WTC11 (cell line): Measurements from ENCODE around the gene TAPBPL.
"Not testable (repeated sequence)": the region's sequence is repeated elsewhere in the genome, so short reads cannot be mapped to it uniquely, and the experiment has no call there.

Source experiments
- CTCF ChIP-seq: fragments of 200-600 bp; IDR thresholded peaks from 2 replicates; pipeline ENCODE4 v1.8.0; 2022; ENCODE audit warnings: antibody characterized with exemption
- FOXK1 ChIP-seq: sonication (generic); formaldehyde crosslinking; IDR thresholded peaks from 2 replicates; pipeline ENCODE4 v1.8.0; 2022; ENCODE audit warnings: mild to moderate bottlenecking, moderate library complexity, missing genetic modification reagents
- FOXP4 ChIP-seq: sonication (generic); formaldehyde crosslinking; IDR thresholded peaks from 2 replicates; pipeline ENCODE4 v1.8.0; 2022; ENCODE audit warnings: mild to moderate bottlenecking, missing genetic modification reagents
- GRHL2 ChIP-seq: fragments of 250-450 bp; sonication (Bioruptor Pico); IDR thresholded peaks from 2 replicates; pipeline ENCODE4 v1.8.0; 2022; ENCODE audit warnings: mild to moderate bottlenecking, moderate library complexity; ENCODE audit not compliant: insufficient replicate concordance, severe bottlenecking
- JUN ChIP-seq: sonication (generic); formaldehyde crosslinking; IDR thresholded peaks from 2 replicates; pipeline ENCODE4 v1.8.0; 2023; ENCODE audit warnings: mild to moderate bottlenecking, missing genetic modification reagents
- NR3C1 ChIP-seq: sonication (generic); formaldehyde crosslinking; conservative IDR thresholded peaks from 2 replicates; pipeline ENCODE4 v1.8.1; 2023; ENCODE audit warnings: low read depth, mild to moderate bottlenecking, missing genetic modification reagents
- SMAD4 ChIP-seq: sonication (generic); formaldehyde crosslinking; IDR thresholded peaks from 2 replicates; pipeline ENCODE4 v1.8.0; 2022; ENCODE audit warnings: mild to moderate bottlenecking, missing genetic modification reagents
- TF ChIP-seq, protein P1 (sequence below): fragments of 250-450 bp; sonication (Bioruptor Pico); IDR thresholded peaks from 2 replicates; pipeline ENCODE4 v1.9.0; 2021; ENCODE audit warnings: mild to moderate bottlenecking

DNA sequence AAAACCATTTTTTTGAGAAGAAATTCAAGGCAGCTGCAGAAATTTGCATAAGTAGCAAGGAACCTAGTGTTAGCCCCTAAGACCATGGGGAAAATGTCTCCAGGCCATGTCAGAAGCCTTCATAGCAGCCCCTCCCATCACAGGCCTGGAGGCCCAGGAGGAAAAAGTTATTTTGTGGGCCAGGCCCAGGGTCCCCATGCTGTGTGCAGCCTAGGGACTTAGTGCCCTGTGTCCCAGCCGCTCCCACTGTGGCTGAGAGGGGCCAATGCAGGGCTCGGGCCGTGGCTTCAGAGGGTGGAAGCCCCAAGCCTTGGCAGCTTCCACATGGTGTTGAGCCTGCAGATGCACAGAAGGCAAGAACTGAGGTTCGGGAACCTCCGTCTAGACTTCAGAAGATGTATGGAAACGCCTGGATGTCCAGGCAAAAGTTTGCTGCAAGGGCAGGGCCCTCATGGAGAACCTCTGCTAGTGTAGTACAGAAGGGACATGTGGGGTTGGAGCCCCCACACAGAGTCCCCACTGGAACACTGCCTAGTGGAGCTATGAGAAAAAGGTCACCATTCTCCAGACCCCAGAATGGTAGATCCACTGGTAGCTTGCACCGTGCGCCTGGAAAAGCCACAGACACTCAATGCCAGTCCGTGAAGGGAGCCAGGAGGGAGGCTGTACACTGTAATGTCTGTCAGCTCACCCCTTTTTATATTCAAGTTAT is 15.9 kb downstream of the TAPBPL start:
- not testable (repeated sequence) for TF ChIP-seq FOXP4 (CRISPR knock-in tag); CTCF; JUN (CRISPR knock-in tag); SMAD4 (CRISPR knock-in tag); GRHL2 (CRISPR knock-in tag); NR3C1 (CRISPR knock-in tag); FOXK1
- TF ChIP-seq, protein P1, sequence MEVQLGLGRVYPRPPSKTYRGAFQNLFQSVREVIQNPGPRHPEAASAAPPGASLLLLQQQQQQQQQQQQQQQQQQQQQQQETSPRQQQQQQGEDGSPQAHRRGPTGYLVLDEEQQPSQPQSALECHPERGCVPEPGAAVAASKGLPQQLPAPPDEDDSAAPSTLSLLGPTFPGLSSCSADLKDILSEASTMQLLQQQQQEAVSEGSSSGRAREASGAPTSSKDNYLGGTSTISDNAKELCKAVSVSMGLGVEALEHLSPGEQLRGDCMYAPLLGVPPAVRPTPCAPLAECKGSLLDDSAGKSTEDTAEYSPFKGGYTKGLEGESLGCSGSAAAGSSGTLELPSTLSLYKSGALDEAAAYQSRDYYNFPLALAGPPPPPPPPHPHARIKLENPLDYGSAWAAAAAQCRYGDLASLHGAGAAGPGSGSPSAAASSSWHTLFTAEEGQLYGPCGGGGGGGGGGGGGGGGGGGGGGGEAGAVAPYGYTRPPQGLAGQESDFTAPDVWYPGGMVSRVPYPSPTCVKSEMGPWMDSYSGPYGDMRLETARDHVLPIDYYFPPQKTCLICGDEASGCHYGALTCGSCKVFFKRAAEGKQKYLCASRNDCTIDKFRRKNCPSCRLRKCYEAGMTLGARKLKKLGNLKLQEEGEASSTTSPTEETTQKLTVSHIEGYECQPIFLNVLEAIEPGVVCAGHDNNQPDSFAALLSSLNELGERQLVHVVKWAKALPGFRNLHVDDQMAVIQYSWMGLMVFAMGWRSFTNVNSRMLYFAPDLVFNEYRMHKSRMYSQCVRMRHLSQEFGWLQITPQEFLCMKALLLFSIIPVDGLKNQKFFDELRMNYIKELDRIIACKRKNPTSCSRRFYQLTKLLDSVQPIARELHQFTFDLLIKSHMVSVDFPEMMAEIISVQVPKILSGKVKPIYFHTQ (CRISPR knock-in tag), result not testable (repeated sequence)
